ENCODE measurements around the gene IDH3B.

GRCh38 chr20:2663364-2663886, 591 bp downstream of the IDH3B start:
- TF ChIP-seq CTCF (IDR thresholded peaks at IDR 0.05) (no peak), POLR2A (IDR thresholded peaks at IDR 0.05) (no peak)
